Prostate gland (tissue), 2 donors: ENCODE results near the gene ANGPTL7. TPM values are rescaled to one million over a fixed set of nuclear protein-coding genes. Genes with fewer than 3 reads are reported as not detected.

Experiments used
- DNase-seq: peaks from one replicate; pipeline ENCODE4 v3.0.0-alpha.2; 2019; ENCODE audit warnings: low spot score
- H3K27ac ChIP-seq, 2 donors: fragments of 200-600 bp; sonication (generic); 2 replicates each; pipeline ENCODE4 v1.5.1; 2017 to 2019
- H3K27me3 ChIP-seq: fragments of 200-600 bp; sonication (generic); replicated peaks from 2 replicates; pipeline ENCODE4 v1.5.1; 2019; ENCODE audit not compliant: insufficient read depth
- H3K36me3 ChIP-seq, 2 donors: fragments of 200-600 bp; sonication (generic); 1 replicate in 1 of 2; 2 replicates in 1 of 2; pipeline versions ENCODE4 v1.5.1 to v1.8.1; 2017 to 2019
- H3K4me1 ChIP-seq: fragments of 200-600 bp; sonication (generic); replicated peaks from 2 replicates; pipeline ENCODE4 v1.5.1; 2019
- H3K4me3 ChIP-seq, 2 donors: fragments of 200-600 bp; sonication (generic); 2 replicates each; pipeline ENCODE4 v1.5.1; 2017 to 2019
- H3K9me3 ChIP-seq: fragments of 200-600 bp; sonication (generic); 2 replicates; pipeline ENCODE4 v1.5.1; 2017
- CTCF ChIP-seq, 4 experiments: fragments of 200-600 bp in 2 of 4; fragments of 450-650 bp in 2 of 4; sonication (generic) in 2 of 4; IDR thresholded peaks; 1 replicate in 3 of 4; 2 replicates in 1 of 4; pipeline ENCODE4 v1.5.1; 2016 to 2019; ENCODE audit warnings: antibody characterized with exemption in 4 of 4, mild to moderate bottlenecking in 2 of 4, moderate library complexity in 2 of 4
- POLR2A ChIP-seq: fragments of 450-650 bp; IDR thresholded peaks from one replicate; pipeline ENCODE4 v1.6.1; 2016; ENCODE audit warnings: antibody characterized with exemption, mild to moderate bottlenecking
- POLR2AphosphoS5 ChIP-seq: sonication (generic); formaldehyde crosslinking; IDR thresholded peaks from one replicate; pipeline ENCODE4 v1.6.1; 2017; ENCODE audit warnings: antibody characterized with exemption
- WGBS: methylation state at CpG from one replicate; pipeline ENCODE4 v1.1.5; 2018; 5-methylcytosine and 5-hydroxymethylcytosine counted together
- intact Hi-C: fragments of 100-400 bp; cut with DNase I; formaldehyde crosslinking; loops from one replicate; pipeline ENCODE4 v1.14.2; 2022
- total RNA-seq, 2 donors: library from RNA; depleted of rRNA; stranded (reverse); fragments of >200 nt; gene quantifications; one replicate each; pipeline ENCODE4 v1.1.0, GENCODE V29; 2016

Gene ANGPTL7
- total RNA-seq, 2 donors from 2014 or later, result 0.80 TPM; not detected in 1

- Histone ChIP-seq H3K27ac (no peak overlapping the region), H3K27me3 (no peaks in the 10 kb centered on the region), H3K36me3 (no peaks in the 10 kb centered on the region), H3K4me3 (no peak overlapping the region), H3K4me1 (no peaks in the 10 kb centered on the region), H3K9me3 (no peaks in the 10 kb centered on the region)
- 92% methylated on average over 1 of the region's 1 CpG for WGBS
- DNase-seq, result no peak
- intact Hi-C loops, result no loop called here
- TF ChIP-seq POLR2AphosphoS5 (no peak), CTCF (IDR thresholded peaks at IDR 0.05) (no peak), POLR2A (no peak)
Observed at GRCh38 chr1:11168731-11169130, 20.4 kb upstream of the ANGPTL7 start.

- DNase-seq, result no peak
- WGBS, result 71% methylated on average over 3 of the region's 3 CpGs
Observed at GRCh38 chr1:11169202-11169601, 20.0 kb upstream of the ANGPTL7 start.

GRCh38 chr1:11170102-11170501 lies 19.1 kb upstream of the ANGPTL7 start:
- Histone ChIP-seq H3K4me3 (no peak overlapping the region), H3K27me3 (no peaks in the 10 kb centered on the region), H3K36me3 (no peaks in the 10 kb centered on the region), H3K27ac (no peak overlapping the region), H3K9me3 (no peaks in the 10 kb centered on the region), H3K4me1 (no peaks in the 10 kb centered on the region)
- WGBS, result 72% methylated on average over 2 of the region's 2 CpGs
- intact Hi-C loops, result no loop called here
- TF ChIP-seq POLR2A (no peak), POLR2AphosphoS5 (peak; percentile 60)
- DNase-seq, result peak; percentile 43

More at GRCh38 chr1:11169202-11169601, 20.0 kb upstream of the ANGPTL7 start:
- no peaks in the 10 kb centered on the region for H3K4me1 ChIP-seq
- no peaks in the 10 kb centered on the region for H3K36me3 ChIP-seq
- no peaks in the 10 kb centered on the region for H3K27me3 ChIP-seq
- intact Hi-C loops, result no loop called here
- no peaks in the 10 kb centered on the region for H3K9me3 ChIP-seq
- TF ChIP-seq CTCF (IDR thresholded peaks at IDR 0.05) (no peak), POLR2A (no peak), POLR2AphosphoS5 (no peak)
- H3K4me3 ChIP-seq, result no peak overlapping the region
- H3K27ac ChIP-seq, result no peak overlapping the region

GRCh38 chr1:11174261-11174942 lies 14.8 kb upstream of the ANGPTL7 start:
- Histone ChIP-seq H3K4me3 (no peak overlapping the region), H3K9me3 (no peaks in the 10 kb centered on the region), H3K27ac (no peak overlapping the region), H3K27me3 (no peaks in the 10 kb centered on the region), H3K36me3 (no peaks in the 10 kb centered on the region), H3K4me1 (peaks cover 7% of the 10 kb centered on the region)
- 65% methylated on average over 7 of the region's 7 CpGs for WGBS
- TF ChIP-seq POLR2A (no peak), CTCF (IDR thresholded peaks at IDR 0.05) (no peak), POLR2AphosphoS5 (no peak)
- intact Hi-C loops, result no loop called here
- no peak for DNase-seq

GRCh38 chr1:11175461-11175860 lies 13.7 kb upstream of the ANGPTL7 start:
- WGBS, result 96% methylated on average over 10 of the region's 10 CpGs
- Histone ChIP-seq H3K27me3 (no peaks in the 10 kb centered on the region), H3K9me3 (no peaks in the 10 kb centered on the region), H3K27ac (no peak overlapping the region), H3K4me1 (peaks cover 7% of the 10 kb centered on the region), H3K4me3 (no peak overlapping the region), H3K36me3 (no peaks in the 10 kb centered on the region)
- intact Hi-C loops, result no loop called here
- no peak for DNase-seq
- TF ChIP-seq POLR2A (no peak), CTCF (IDR thresholded peaks at IDR 0.05) (no peak), POLR2AphosphoS5 (no peak)
